Measurements from ENCODE around the gene SMURF2.
A peak's percentile ranks its signal among the peaks of the same experiment; 100 is the strongest.
"Not testable (repeated sequence)": the region's sequence is repeated elsewhere in the genome, so short reads cannot be mapped to it uniquely, and the experiment has no call there.

Gene SMURF2

DNA sequence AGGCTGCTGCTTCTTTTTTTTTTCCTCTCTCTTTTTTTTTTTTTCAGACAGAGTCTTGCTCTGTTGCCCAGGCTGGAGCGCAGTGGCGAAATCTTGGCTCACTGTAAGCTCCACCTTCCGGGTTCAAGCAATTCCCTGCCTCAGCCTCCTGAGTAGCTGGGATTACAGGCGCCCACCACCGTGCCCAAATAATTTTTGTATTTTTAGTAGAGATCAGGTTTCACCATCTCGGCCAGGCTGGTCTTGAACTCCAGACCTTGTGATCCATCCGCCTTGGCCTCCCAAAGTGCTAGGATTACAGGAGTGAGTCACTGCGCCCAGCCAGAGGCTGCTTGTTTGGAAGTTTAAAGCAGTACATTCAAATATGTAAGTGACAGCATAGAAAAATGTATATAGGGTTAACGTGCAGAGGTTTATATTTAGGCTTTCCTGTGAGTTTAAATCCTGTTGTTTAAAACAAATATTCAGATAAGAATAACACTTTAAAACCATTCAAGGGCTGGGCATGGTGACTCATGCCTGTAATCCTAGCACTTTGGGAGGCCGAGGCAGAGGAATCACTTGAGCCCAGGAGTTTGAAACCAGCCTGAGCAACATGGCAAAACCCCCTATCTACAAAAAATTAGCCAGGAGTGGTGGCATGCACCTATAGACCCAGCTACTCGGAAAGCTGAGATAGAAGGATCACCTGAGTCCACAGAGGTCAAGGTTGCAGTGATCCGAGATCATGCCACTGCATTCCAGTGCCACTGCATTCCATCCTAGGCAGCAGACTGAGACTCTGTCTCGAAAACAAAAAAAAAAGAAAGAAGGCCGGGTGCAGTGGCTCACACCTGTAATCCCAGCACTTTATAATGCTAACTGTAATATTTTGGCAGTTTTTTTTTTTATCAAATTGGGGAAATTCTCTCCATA lies 6.0 kb upstream of the SMURF2 start:
- DNase-seq, result not testable (repeated sequence)

GRCh38 chr17:64664299-64664981 lies 2.3 kb upstream of the SMURF2 start:
- not testable (repeated sequence) for DNase-seq

DNA sequence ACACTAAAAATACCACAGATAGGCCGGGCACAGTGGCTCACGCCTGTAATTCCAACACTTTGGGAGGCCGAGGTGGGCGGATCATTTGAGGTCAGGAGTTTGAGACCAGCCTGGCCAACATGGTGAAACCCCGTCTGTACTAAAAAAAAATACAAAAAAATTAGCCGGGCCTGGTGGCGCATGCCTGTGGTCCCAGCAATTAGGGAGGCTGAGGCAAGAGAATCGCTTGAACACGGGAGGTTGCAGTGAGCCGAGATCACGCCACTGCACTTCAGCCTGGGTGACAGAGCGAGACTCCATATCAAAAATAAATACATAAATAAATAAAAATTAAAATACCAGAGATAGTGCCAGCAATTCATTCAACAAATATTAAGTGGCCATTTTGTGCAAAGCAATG lies 1.7 kb upstream of the SMURF2 start:
- not testable (repeated sequence) for DNase-seq

- DNase-seq, result no peak
These were observed 764 bp upstream of the SMURF2 start for GRCh38 chr17:64662774-64663367.

DNA sequence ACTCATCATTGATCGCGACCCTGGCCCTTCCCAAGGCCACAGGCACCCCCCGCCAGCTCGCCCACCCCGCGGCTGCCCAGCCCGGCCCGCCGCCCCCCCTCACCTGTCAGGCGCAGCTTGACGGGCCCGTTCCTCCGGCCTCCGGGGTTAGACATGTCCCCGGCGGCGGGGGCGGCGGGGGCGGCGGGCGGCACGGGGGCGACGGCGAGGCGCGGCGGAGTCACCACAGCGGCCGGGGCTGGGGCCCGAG lies 456 bp downstream of the SMURF2 start:
- peak in 36 of 58 donors; percentile 17 to 75 (median 52) for DNase-seq

DNA sequence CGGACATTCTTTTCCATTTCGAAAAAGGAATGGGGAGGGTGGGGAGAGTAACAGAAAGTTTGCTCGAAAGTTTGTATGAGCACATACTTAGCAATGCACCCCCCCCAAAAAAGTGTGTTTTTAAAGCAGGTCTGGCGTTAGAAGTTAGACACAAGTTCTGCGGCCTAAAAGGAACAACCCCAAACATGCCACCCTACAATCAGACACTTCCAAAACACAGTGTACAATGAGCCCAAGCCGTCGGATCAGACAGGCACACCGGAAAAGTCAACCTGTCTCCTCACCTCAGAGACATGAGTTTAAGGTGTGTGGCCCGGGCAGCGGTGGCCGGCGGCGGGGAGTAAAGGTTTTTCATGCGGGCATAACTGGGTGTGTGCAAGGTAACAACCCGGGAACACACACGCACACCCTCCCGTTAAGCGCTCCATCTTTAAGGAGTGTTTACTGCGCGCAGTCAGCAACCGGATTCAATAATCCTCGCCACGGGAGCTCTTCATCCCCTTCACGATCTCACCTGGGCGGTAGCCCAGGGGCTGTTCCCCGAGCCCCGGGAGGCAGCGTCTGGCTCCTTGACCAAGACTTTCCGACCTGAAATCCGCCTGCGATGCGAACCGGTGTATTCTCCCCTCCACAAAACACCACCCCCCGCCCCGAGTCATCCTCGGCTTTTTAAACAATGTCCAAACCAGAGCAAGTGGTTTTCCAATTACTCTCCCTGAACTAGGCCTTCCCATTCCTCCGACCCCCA lies 955 bp downstream of the SMURF2 start:
- peak in 24 of 58 donors; percentile 4 to 72 (median 38) for DNase-seq

- DNase-seq, result not testable (repeated sequence)
These were observed 1.7 kb downstream of the SMURF2 start for GRCh38 chr17:64660195-64660977.

GRCh38 chr17:64658931-64659330 lies 3.2 kb downstream of the SMURF2 start:
- DNase-seq, result no peak

- no peak for DNase-seq
These were observed 4.4 kb downstream of the SMURF2 start for GRCh38 chr17:64657610-64658125.

- DNase-seq, result no peak
These were observed 6.4 kb downstream of the SMURF2 start for GRCh38 chr17:64655704-64656103.

DNA sequence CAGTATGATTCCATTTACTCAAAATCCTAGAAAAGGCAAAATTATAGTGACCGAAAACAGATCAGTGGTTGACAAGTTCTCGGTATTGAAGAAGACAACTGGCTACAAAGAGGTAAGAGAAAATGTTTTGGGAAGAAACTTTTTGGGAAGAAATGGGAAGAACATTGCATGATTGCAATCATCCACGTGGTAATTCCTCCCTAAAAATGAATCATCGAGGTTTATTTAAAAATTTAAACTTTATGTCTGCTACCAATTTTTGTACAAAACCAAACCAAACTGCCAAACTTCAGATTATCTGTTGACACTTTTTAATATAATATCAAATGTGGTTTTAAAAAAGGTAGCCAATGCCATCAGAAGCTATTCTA lies 8.1 kb downstream of the SMURF2 start:
- no peak for DNase-seq

GRCh38 chr17:64653325-64653984 lies 8.7 kb downstream of the SMURF2 start:
- DNase-seq, result no peak

DNA sequence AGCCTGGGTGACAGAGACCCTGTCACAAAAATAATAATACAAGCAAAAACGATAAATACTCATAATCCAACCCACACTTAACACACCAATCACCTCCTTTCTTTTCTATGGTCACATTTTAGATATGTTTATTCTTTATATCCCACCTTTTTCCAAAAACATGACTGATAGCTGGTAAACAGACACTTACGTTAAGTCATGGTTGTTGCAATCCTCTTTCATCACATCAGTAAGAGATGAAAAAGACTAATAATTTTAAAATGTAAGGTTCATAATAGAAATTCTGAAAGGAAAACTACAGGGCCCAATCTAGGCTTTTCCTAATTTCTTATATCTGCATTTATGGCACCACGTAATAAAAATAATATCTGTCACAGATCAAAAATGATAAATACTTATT lies 10.2 kb downstream of the SMURF2 start:
- DNase-seq, result no peak

GRCh38 chr17:64648234-64648633 lies 13.9 kb downstream of the SMURF2 start:
- DNase-seq, result no peak

DNA sequence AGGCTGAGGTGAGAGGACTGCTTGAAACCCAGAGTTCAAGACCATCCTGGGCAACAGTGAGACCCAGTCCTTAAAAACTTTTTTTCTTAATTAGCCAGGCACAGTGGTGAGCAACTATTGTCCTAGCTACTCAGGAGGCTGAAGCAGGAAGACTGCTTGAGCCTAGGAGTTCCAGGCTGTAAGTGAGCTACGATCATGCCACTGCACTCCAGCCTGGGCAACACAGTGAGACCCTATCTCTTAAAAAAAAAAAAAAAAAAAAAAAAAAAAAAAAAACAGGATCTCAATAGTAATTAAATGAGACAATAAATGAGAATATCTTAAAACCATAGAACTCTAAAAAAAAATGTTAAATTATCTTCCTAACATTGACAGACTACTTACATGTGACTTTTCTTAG lies 14.3 kb downstream of the SMURF2 start:
- no peak for DNase-seq

GRCh38 chr17:64639516-64639915 lies 22.6 kb downstream of the SMURF2 start:
- DNase-seq, result no peak

GRCh38 chr17:64638552-64639203 lies 23.4 kb downstream of the SMURF2 start:
- DNase-seq, result no peak

DNA sequence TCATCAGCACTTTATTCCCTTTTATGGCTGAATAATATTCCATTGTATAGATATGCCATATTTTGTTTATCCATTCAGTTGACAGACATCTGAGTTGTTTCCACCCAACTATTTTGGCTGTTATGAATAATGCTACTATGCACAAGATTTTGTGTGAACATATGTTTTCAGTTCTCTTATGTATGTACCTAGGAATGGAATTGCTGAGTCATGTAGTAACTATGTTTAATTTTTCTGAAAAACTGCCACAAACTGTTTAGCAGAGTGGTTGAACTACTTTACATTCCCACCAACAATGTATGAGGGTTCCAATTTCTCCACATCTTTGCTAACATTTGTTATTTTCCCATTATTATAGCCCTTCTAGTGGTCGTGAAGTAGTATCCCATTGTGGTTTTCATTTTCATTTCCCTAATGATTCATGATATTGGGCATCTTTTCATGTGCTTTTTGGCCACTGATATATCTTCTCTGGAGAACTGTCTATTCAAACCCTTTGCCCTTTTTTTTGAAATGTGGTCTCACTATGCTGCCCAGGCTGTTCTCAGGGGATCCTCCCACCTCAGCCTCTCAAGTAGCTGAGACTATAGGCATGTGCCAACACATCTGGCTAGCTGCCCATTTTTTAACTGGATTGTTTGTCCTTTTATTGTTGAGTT lies 26.3 kb downstream of the SMURF2 start:
- no peak for DNase-seq

- no peak for DNase-seq
These were observed 27.9 kb downstream of the SMURF2 start for GRCh38 chr17:64634218-64634617.

Data from anterior cingulate cortex (tissue), 58 donors.